Tibial nerve (tissue), 4 donors: ENCODE measurements around the gene MGAT2.

ENCODE experiments used
- CTCF ChIP-seq, 5 experiments: fragments of 200-600 bp in 3 of 5; fragments of 450-650 bp in 2 of 5; sonication (generic) in 3 of 5; IDR thresholded peaks; one replicate each; pipeline ENCODE4 v1.5.1; 2016 to 2019; ENCODE audit warnings: antibody characterized with exemption in 5 of 5, mild to moderate bottlenecking in 3 of 5, moderate library complexity in 2 of 5
- EP300 ChIP-seq, 2 donors: sonication (generic); formaldehyde crosslinking; IDR thresholded peaks; one replicate each; pipeline ENCODE4 v1.6.1; 2017; ENCODE audit warnings: antibody characterized with exemption in 2 of 2, mild to moderate bottlenecking in 1 of 2
- POLR2A ChIP-seq, 2 donors: fragments of 450-650 bp; IDR thresholded peaks; one replicate each; pipeline ENCODE4 v1.6.1; 2017; ENCODE audit warnings: antibody characterized with exemption in 2 of 2, mild to moderate bottlenecking in 2 of 2, moderate library complexity in 2 of 2

GRCh38 chr14:49582113-49582977 is 38.3 kb upstream of the MGAT2 start:
- no peak for TF ChIP-seq POLR2A (IDR thresholded peaks at IDR 0.05)
- TF ChIP-seq CTCF (IDR thresholded peaks at IDR 0.05) = no peak
- TF ChIP-seq EP300 (IDR thresholded peaks at IDR 0.05) = no peak
